Naive thymus-derived CD4-positive, alpha-beta T cell (primary cell): ENCODE results near the gene CIDEB. TPM values are rescaled to one million over a fixed set of nuclear protein-coding genes. Genes with fewer than 3 reads are reported as not detected.
A peak's percentile ranks its signal among the peaks of the same experiment; 100 is the strongest.

Source experiments
- ATAC-seq: fragments of 150-1000 bp; cut with Tn5 transposase; 2 replicates; pipeline ENCODE4 v1.10.0; 2021; ENCODE audit warnings: mild to moderate bottlenecking, moderate library complexity
- CTCF ChIA-PET: fragments of 350-600 bp; sonication (Branson Sonifier 250); formaldehyde crosslinking; loops from one replicate; lab custom pipeline; 2021; ENCODE audit warnings: antibody characterized with exemption; lab: Charles Lee
- POLR2A ChIA-PET: fragments of 350-600 bp; sonication (Branson Sonifier 250); formaldehyde crosslinking; loops from one replicate; lab custom pipeline; 2021; ENCODE audit warnings: antibody characterized with exemption, inconsistent platforms; lab: Charles Lee
- DNase-seq, 9 donors: peaks; one replicate each; pipeline versions ENCODE4 v3.0.0 to v3.0.0-alpha.2; 2020 to 2022; ENCODE audit warnings: mixed read lengths in 1 of 9
- H3K27ac ChIP-seq: one replicate; pipeline ENCODE4 v1.7.0; 2013; ENCODE audit warnings: mild to moderate bottlenecking, low read depth, low read length, moderate library complexity
- H3K27me3 ChIP-seq, 2 donors: one replicate each; pipeline ENCODE4 v1.7.0; 2013; ENCODE audit warnings: low read length in 2 of 2, mild to moderate bottlenecking in 2 of 2, moderate library complexity in 2 of 2; ENCODE audit not compliant: control insufficient read depth in 2 of 2, insufficient read depth in 2 of 2
- H3K36me3 ChIP-seq, 3 experiments: 1 replicate in 2 of 3; 2 replicates in 1 of 3; pipeline ENCODE4 v1.7.0; 2013; ENCODE audit warnings: low read length in 3 of 3, mild to moderate bottlenecking in 3 of 3, moderate library complexity in 1 of 3; ENCODE audit not compliant: insufficient read depth in 3 of 3, control insufficient read depth in 2 of 3
- H3K4me1 ChIP-seq, 2 donors: one replicate each; pipeline ENCODE4 v1.7.0; 2013; ENCODE audit warnings: low read length in 2 of 2, mild to moderate bottlenecking in 2 of 2, moderate library complexity in 1 of 2; ENCODE audit not compliant: control insufficient read depth in 2 of 2, insufficient read depth in 2 of 2
- H3K4me3 ChIP-seq: 2 replicates; pipeline ENCODE4 v1.7.0; 2013; ENCODE audit warnings: mild to moderate bottlenecking, low read length
- H3K9me3 ChIP-seq, 3 experiments: 1 replicate in 2 of 3; 2 replicates in 1 of 3; pipeline ENCODE4 v1.7.0; 2013; ENCODE audit warnings: low read length in 3 of 3; ENCODE audit not compliant: control insufficient read depth in 2 of 3
- H3K27ac Mint-ChIP-seq, 9 donors: one replicate each; pipeline ENCODE4 v1.8.0; 2020 to 2022; ENCODE audit warnings: mixed read lengths in 9 of 9, mild to moderate bottlenecking in 8 of 9, moderate library complexity in 5 of 9, inconsistent platforms in 2 of 9
- H3K27me3 Mint-ChIP-seq, 5 donors: one replicate each; pipeline ENCODE4 v1.8.0; 2021 to 2022; ENCODE audit warnings: mixed read lengths in 5 of 5, mild to moderate bottlenecking in 1 of 5
- H3K36me3 Mint-ChIP-seq, 5 donors: one replicate each; pipeline ENCODE4 v1.8.0; 2020 to 2022; ENCODE audit warnings: mixed read lengths in 5 of 5, mild to moderate bottlenecking in 3 of 5, inconsistent platforms in 1 of 5
- H3K4me1 Mint-ChIP-seq, 7 donors: one replicate each; pipeline ENCODE4 v1.8.0; 2020 to 2022; ENCODE audit warnings: mixed read lengths in 7 of 7, mild to moderate bottlenecking in 3 of 7, inconsistent platforms in 1 of 7
- H3K4me3 Mint-ChIP-seq, 10 donors: one replicate each; pipeline ENCODE4 v1.8.0; 2020 to 2022; ENCODE audit warnings: mild to moderate bottlenecking in 10 of 10, mixed read lengths in 10 of 10, moderate library complexity in 6 of 10, inconsistent platforms in 2 of 10
- H3K9me3 Mint-ChIP-seq, 11 donors: one replicate each; pipeline ENCODE4 v1.8.0; 2020 to 2022; ENCODE audit warnings: mixed read lengths in 11 of 11, mild to moderate bottlenecking in 4 of 11, inconsistent platforms in 1 of 11, moderate library complexity in 1 of 11
- intact Hi-C, 2 donors: fragments of 100-400 bp; cut with micrococcal nuclease; formaldehyde crosslinking; loops; one replicate each; pipeline ENCODE4 v1.15.1; 2023
- polyA plus RNA-seq, 2 donors: library from polyadenylated mRNA; unstranded; fragments of 300-500 nt; fragmentation: Illumina TruSeq; gene quantifications; one replicate each; pipeline ENCODE4 v1.2.3, GENCODE V29; 2021
- total RNA-seq, 6 experiments: library from RNA in 5 of 6; stranded (reverse) in 5 of 6; gene quantifications; 1 replicate in 5 of 6; 2 replicates in 1 of 6; pipeline ENCODE4 v1.2.3 and lab custom pipeline; 2021 to 2026

The CIDEB gene
- total and polyA plus RNA-seq, 7 experiments from 2014 or later: 16.4 to 31.5 (median 19.3) TPM

DNA sequence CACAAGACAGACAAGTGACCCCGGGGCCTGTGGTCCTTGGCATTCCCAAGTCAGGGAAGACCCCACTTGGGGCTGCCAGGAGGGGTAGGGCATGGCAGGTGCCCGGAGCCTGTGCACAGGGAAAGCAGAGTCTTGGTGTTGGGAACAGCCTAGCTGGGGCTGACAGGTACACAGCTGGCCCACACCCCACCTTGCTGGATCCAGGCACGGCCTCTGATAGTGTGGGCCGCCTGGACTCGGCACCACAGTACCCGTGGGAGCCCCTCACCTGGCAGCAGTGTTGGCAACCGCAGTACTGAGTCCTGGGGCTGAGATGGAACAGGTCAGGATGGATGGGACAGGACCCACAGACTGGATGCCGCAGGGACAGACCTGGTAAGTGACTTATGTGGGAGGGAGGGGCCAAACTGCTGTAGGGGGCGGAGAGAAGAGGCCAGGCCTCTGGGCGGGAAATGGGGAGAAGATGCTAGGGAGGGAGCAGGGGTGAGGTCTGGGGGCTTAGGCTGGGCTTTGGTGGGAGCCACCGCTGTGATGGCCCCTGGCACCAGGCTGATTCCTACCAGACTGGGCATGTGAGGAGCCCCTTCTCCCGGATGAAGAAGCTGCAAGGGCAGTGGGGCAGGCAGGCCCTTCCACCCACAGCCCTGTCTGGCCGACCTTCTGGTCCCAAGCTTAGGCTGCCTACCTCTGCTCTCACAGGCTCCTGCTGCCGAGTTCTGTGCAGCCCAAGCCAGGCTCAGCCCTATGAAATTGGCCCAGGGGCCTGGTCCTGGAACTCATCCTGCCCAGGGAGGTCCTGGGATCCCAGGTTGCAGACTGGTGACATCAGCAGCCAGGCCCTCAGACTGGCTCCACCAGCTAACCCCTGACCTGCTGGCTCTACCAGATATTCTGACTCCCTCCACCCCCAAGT lies 44.7 kb downstream of the CIDEB start, which contains the start of gene TGM1:
Gene TGM1 (minus strand): TSS at position 357 of the 913 bp plus-strand sequence. CDS start 825 bp downstream, outside the sequence.
- H3K36me3 ChIP-seq: peaks cover 0 to 62% (median 0%) of the 10 kb centered on the region in 3 experiments
- CTCF ChIA-PET: interaction anchor here (0.9 kb wide), 1 partner anchor 43 kb away, joined by 3 read pairs; no protein-coding TSS in a partner anchor
- H3K27me3 Mint-ChIP-seq: no peaks in the 10 kb centered on the region
- no peaks in the 10 kb centered on the region for H3K27me3 ChIP-seq
- intact Hi-C loops: no loop called here
- DNase-seq (no peak), ATAC-seq (no peak)
- POLR2A ChIA-PET: interaction anchor here (0.6 to 1.5 kb wide), 2 partner anchors 20 to 32 kb away, joined by 3 to 4 read pairs; partner anchors contain the start of gene TINF2
- no peaks in the 10 kb centered on the region for H3K9me3 ChIP-seq
- H3K9me3 Mint-ChIP-seq: no peaks in the 10 kb centered on the region
- no peaks in the 10 kb centered on the region for H3K4me1 ChIP-seq
- H3K36me3 Mint-ChIP-seq: peaks cover 6 to 35% (median 15%) of the 10 kb centered on the region in 5 donors
- no peak within 1 kb of the TSS for H3K4me3 ChIP-seq
- H3K27ac ChIP-seq: no peak within 1 kb of the TSS
- no peak within 1 kb of the TSS for H3K4me3 Mint-ChIP-seq
- peak within 1 kb of the TSS in 3 of 9 donors; percentile 46 to 68 (median 56) for H3K27ac Mint-ChIP-seq
- H3K4me1 Mint-ChIP-seq: peaks cover 0 to 7% (median 0%) of the 10 kb centered on the region in 7 donors

DNA sequence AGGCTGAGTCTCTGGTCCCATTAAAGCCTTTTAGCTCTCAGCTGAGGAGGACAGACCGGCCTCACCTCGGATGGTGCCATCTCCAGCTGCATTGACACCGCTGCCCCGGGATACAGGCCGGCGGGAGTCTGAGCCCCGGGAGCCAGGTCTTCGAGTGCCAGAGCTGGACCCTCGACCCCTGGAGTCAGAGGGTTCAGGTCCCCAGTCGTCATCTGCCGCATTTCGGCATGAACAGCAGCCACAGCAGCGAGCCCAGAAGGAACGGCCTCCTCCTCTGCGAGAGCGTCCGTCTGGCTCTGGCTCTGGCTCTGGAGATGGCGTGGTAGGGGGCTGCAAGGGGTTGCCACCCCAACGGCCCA lies 45.8 kb downstream of the CIDEB start:
- H3K9me3 Mint-ChIP-seq: no peaks in the 10 kb centered on the region
- H3K36me3 Mint-ChIP-seq: peaks cover 2 to 30% (median 12%) of the 10 kb centered on the region in 5 donors
- no peaks in the 10 kb centered on the region for H3K4me1 ChIP-seq
- no peaks in the 10 kb centered on the region for H3K9me3 ChIP-seq
- H3K4me1 Mint-ChIP-seq: peaks cover 0 to 3% (median 0%) of the 10 kb centered on the region in 7 donors
- no peak overlapping the region for H3K27ac Mint-ChIP-seq
- DNase-seq (no peak), ATAC-seq (no peak)
- H3K27ac ChIP-seq: no peak overlapping the region
- H3K27me3 ChIP-seq: no peaks in the 10 kb centered on the region
- no peak overlapping the region for H3K4me3 ChIP-seq
- no peaks in the 10 kb centered on the region for H3K27me3 Mint-ChIP-seq
- intact Hi-C loops: no loop called here
- ChIA-PET POLR2A (no interaction called here), CTCF (interaction anchor here (0.9 kb wide), 1 partner anchor 44 kb away, joined by 3 read pairs; no protein-coding TSS in a partner anchor)
- peaks cover 0 to 52% (median 0%) of the 10 kb centered on the region in 3 experiments for H3K36me3 ChIP-seq
- H3K4me3 Mint-ChIP-seq: no peak overlapping the region

DNA sequence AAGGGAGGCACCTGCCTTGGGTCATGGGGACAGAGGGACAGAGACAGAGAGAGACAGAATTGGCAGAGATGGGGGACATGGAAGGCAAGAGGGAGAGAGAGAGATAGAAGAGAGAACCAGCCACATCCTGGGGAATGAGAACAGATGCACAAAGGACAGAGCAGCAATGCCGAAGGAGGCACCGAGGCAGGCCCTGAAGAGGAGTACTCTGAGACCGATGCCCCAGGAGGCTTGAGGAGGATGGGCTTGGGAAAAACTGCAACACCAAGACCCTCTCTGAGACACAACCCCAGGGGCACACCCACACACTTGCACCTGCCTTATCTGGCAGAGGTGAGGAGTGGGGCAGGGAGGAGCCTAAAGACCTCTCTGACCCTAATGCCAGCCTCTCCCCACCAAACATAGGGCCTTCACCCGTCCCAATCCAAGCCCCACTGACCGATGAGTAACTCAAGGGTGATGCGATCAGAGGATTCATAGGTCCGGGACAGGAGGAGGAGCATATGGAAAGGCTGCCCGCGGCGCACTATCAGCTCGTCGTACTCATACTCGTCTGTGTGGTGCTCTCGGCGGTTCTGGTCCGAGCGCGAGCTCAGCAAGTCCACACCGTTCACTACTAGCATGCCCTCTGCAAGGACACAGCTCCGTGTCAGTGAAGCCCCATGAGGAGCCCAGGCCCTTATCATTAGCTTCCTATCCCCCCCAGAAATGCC lies 46.4 kb downstream of the CIDEB start:
- no peak overlapping the region for H3K4me3 Mint-ChIP-seq
- Histone ChIP-seq H3K27me3 (no peaks in the 10 kb centered on the region), H3K27ac (no peak overlapping the region), H3K4me3 (no peak overlapping the region), H3K4me1 (no peaks in the 10 kb centered on the region), H3K36me3 (peaks cover 0 to 48% (median 0%) of the 10 kb centered on the region in 3 experiments), H3K9me3 (no peaks in the 10 kb centered on the region)
- H3K36me3 Mint-ChIP-seq: peaks cover 0 to 27% (median 12%) of the 10 kb centered on the region in 5 donors
- H3K9me3 Mint-ChIP-seq: no peaks in the 10 kb centered on the region
- H3K27me3 Mint-ChIP-seq: no peaks in the 10 kb centered on the region
- H3K27ac Mint-ChIP-seq: peak overlapping the region in 1 of 9 donors; percentile 73
- ATAC-seq (no peak), DNase-seq (no peak)
- ChIA-PET POLR2A (no interaction called here), CTCF (interaction anchor here (0.9 kb wide), 1 partner anchor 45 kb away, joined by 3 read pairs; no protein-coding TSS in a partner anchor)
- intact Hi-C loops: no loop called here
- H3K4me1 Mint-ChIP-seq: peaks cover 0 to 3% (median 0%) of the 10 kb centered on the region in 7 donors

DNA sequence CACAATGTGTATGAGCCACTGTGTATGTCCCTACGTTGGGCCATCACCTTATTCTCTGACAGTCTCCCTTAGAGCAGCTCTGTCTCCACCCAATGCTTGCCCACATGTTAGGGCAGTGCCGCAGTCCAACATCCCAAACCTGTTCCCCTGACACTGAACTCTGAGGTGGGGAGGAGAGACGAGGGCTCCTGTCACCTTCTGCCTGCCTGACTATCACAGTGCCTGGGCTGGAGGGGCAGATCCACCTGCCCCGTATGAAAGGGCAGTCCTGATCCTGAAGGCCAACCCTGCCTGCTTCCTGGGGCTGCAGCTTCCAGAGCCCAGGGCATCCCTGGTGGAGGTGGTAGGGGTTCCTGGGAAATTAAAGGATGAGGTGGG lies 47.0 kb downstream of the CIDEB start:
- Mint-ChIP-seq H3K36me3 (peaks cover 0 to 26% (median 8%) of the 10 kb centered on the region in 5 donors), H3K4me1 (peaks cover 0 to 3% (median 0%) of the 10 kb centered on the region in 7 donors), H3K9me3 (no peaks in the 10 kb centered on the region), H3K4me3 (no peak overlapping the region), H3K27ac (no peak overlapping the region), H3K27me3 (no peaks in the 10 kb centered on the region)
- Histone ChIP-seq H3K9me3 (no peaks in the 10 kb centered on the region), H3K27me3 (no peaks in the 10 kb centered on the region), H3K27ac (no peak overlapping the region), H3K4me3 (no peak overlapping the region), H3K36me3 (peaks cover 0 to 46% (median 0%) of the 10 kb centered on the region in 3 experiments), H3K4me1 (no peaks in the 10 kb centered on the region)
- ChIA-PET POLR2A (no interaction called here), CTCF (no interaction called here)
- no peak for ATAC-seq
- intact Hi-C loops: no loop called here
- no peak for DNase-seq

DNA sequence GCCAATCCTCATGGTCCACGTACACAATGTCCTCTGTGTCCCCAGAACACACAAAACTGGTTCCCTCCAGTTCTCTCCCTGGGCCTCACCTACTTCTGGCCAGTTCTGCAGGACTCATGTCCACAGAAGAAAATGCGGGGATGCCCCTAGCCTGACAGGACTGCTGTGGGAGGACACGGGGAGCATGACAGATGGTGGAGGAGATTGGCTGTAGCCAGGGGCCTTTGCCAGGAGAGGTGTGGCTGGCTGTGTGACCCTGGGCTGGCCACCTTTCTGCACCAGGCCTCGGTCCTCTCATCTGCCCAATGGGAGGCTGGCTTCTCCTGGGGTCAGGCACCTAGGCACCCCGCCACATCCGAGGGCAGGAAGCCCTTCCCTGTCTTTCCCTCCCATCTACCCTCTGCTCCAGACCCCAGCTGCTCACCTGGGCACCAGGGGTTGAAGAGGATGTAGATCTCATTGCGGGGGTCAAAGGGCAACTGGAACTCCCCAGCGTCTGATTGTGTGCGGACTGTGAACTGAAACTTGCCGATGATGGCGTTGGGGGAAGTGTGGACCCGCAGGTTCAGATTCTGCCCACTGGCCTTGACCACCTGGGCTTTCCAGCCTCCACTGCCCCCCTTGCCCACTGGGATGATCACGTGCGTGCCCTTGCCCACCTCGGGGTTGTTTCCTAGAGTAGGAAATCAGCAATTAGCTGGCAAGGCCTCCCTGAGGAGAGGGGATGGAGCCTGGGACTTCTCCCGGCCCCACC lies 47.6 kb downstream of the CIDEB start:
- Mint-ChIP-seq H3K4me1 (peaks cover 0 to 3% (median 0%) of the 10 kb centered on the region in 7 donors), H3K27me3 (no peaks in the 10 kb centered on the region), H3K36me3 (peaks cover 0 to 27% (median 9%) of the 10 kb centered on the region in 5 donors), H3K4me3 (no peak overlapping the region), H3K9me3 (no peaks in the 10 kb centered on the region), H3K27ac (no peak overlapping the region)
- Histone ChIP-seq H3K4me1 (no peaks in the 10 kb centered on the region), H3K27me3 (no peaks in the 10 kb centered on the region), H3K27ac (no peak overlapping the region), H3K36me3 (peaks cover 0 to 45% (median 1%) of the 10 kb centered on the region in 3 experiments), H3K4me3 (no peak overlapping the region), H3K9me3 (no peaks in the 10 kb centered on the region)
- intact Hi-C loops: no loop called here
- DNase-seq (no peak), ATAC-seq (no peak)
- ChIA-PET POLR2A (no interaction called here), CTCF (no interaction called here)
